HAP-1 (cell line): ENCODE measurements around the gene ASB15.
"Not testable (repeated sequence)": the region's sequence is repeated elsewhere in the genome, so short reads cannot be mapped to it uniquely, and the experiment has no call there.

Source experiments
- DNase-seq, 2 experiments: peaks; one replicate each; pipeline ENCODE4 v3.0.0-alpha.2; 2016 to 2020; ENCODE audit warnings: low spot score in 2 of 2
- H3K27me3 ChIP-seq: fragments of 250-450 bp; sonication (Bioruptor Pico); 2 replicates; pipeline ENCODE4 v1.5.1; 2020; ENCODE audit warnings: low read depth, mild to moderate bottlenecking, moderate library complexity
- H3K36me3 ChIP-seq: fragments of 250-450 bp; sonication (Bioruptor Pico); replicated peaks from 2 replicates; pipeline ENCODE4 v1.5.1; 2020; ENCODE audit warnings: mild to moderate bottlenecking
- H3K4me1 ChIP-seq: fragments of 250-450 bp; sonication (Bioruptor Pico); 2 replicates; pipeline ENCODE4 v1.5.1; 2020; ENCODE audit warnings: mild to moderate bottlenecking
- H3K4me3 ChIP-seq: fragments of 250-450 bp; sonication (Bioruptor Pico); 2 replicates; pipeline ENCODE4 v1.5.1; 2020; ENCODE audit warnings: mild to moderate bottlenecking, moderate library complexity
- H3K9me3 ChIP-seq: fragments of 250-450 bp; sonication (Bioruptor Pico); 2 replicates; pipeline ENCODE4 v1.5.1; 2020; ENCODE audit warnings: mild to moderate bottlenecking, moderate library complexity
- in situ Hi-C: fragments of 300-500 bp; cut with MboI; formaldehyde crosslinking; loops from 3 replicates; pipeline ENCODE4 v1.14.3; 2020; ENCODE audit warnings: low sequenced_read_pairs, inconsistent platforms, mixed read lengths

ASB15 gene

DNA sequence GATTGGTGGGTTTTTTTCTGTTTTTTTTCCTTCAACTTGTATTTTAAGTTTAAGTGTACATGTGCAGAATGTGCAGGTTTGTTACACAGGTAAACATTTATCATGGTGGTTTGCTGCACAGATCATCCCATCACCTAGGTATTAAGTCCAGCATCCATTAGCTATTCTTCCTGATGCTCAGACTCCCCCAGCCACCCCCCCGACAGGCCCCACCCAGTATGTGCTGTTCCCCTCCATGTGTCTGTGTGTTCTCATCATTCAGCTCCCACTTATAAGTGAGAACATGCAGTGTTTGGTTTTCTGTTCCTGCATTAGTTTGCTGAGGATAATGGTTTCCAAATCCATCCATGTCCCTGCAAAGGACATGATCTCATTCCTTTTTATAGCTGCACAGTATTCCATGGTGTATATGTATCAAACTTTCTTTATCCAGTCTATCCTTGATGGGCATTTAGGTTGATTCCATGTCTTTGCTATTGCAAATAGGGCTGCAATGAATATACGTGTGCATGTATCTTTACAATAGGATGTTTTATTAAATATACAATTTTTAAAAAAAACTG lies 32.5 kb downstream of the ASB15 start:
- H3K9me3 ChIP-seq, H3K27me3 ChIP-seq, H3K4me1 ChIP-seq, DNase-seq, H3K36me3 ChIP-seq, H3K4me3 ChIP-seq, in situ Hi-C loops: not testable (repeated sequence)

DNA sequence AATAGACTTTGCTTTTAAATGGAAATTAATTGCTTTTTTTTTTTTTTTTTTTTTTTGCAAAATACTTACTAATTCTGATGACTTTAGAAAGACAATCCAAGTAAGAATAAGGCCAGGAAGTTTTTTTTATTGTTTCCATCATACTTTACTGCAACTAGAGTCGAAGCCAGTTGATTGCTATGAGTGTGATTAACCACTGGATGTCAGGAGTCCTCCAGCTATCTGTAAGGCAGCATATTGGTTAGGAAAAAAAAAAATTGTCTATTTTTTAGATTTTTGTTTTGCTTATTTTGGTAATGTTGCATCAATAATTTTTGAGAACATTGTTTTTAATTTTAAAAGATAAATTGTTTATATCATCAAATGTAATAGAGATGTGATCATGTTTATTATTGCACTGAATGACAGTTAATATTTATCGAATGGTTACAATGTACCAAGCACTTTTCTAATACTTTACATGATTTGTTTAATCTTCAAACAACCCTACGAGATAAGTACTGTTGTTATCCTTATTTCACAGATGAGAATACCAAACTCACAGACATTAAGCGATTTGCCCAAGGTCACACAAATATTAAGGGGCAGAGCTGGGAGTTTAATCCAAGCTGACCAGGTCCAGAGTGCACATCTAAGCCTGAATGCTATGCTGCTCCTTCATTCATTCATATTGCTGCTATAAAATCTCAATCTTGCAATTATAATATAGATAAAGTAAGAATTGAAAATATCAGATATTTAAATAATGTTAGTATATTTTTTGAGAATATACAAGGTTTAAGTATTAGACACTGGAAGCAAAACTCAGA lies 34.1 kb downstream of the ASB15 start:
- Histone ChIP-seq H3K27me3 (no peaks in the 10 kb centered on the region), H3K4me1 (no peaks in the 10 kb centered on the region), H3K9me3 (no peaks in the 10 kb centered on the region), H3K4me3 (no peak overlapping the region), H3K36me3 (no peaks in the 10 kb centered on the region; the same call in 1 of the 2 replicates)
- in situ Hi-C loops, result no loop called here
- DNase-seq, result peak in 1 of 2 experiments; percentile 36

DNA sequence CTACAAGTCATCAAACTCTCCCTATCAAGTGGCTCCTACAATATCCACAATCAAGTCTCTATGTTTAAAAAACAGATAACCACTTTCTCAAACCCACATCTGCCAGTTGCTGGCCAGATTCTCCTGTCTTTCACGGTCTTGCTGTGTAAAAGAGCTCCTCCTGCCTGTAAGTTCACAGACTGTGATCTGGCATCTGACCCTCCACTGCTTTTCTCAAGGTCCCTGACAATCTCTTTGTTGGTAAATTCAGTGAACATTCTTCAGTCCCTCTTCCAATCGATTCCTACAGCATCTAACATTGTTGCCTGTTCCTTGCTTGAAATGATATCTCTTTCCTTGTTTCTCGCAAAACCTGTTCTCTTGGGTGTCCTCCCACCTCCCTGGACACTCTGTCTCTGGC lies 35.6 kb downstream of the ASB15 start:
- no peaks in the 10 kb centered on the region; the same call in 1 of the 2 replicates for H3K36me3 ChIP-seq
- H3K9me3 ChIP-seq, result no peaks in the 10 kb centered on the region
- no peak overlapping the region for H3K4me3 ChIP-seq
- no peaks in the 10 kb centered on the region for H3K4me1 ChIP-seq
- in situ Hi-C loops, result no loop called here
- DNase-seq, result no peak
- H3K27me3 ChIP-seq, result no peaks in the 10 kb centered on the region

DNA sequence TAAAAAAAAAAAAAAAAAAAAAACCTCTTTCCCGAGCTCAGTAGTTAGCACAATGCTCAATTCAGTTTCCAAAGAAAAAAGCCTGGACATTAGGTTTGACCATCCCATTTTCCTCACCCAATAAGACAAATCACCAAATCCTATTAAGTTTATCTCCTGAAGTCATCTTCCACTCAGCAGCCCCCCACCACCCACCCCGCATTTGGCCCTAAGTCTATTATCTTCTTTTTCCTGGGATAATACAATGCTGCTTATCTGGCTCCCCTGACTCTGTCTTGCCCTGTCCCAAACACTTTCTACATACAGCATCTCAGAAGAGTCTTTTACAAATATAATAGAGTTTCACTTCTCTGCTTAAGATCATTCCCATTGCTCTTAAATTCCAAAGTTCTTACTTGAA lies 36.3 kb downstream of the ASB15 start:
- no peaks in the 10 kb centered on the region for H3K27me3 ChIP-seq
- no peaks in the 10 kb centered on the region for H3K9me3 ChIP-seq
- H3K36me3 ChIP-seq, result no peaks in the 10 kb centered on the region; the same call in 1 of the 2 replicates
- no peak for DNase-seq
- no peaks in the 10 kb centered on the region; the same call in 1 of the 2 replicates for H3K4me1 ChIP-seq
- in situ Hi-C loops, result no loop called here
- H3K4me3 ChIP-seq, result no peak overlapping the region

DNA sequence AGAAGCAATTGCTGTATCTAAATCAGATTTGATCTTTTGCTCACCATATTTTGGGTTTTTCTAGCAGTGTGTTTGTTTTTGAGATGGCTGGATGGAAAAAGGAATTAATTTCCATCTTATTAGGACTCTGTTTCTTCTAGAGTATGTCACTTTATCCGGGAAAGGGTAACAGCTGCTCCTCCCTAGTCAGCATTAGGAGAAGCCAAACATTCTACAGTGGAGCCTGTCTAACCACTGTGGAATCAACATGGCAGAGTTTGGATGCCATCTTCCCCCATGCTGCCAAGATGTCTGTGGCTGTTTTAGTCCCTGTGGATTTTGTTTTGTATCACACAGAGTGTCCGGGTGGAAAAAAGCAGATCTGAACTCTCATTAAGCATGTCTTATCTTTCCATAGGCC lies 38.0 kb downstream of the ASB15 start:
- in situ Hi-C loops, result no loop called here
- Histone ChIP-seq H3K27me3 (no peaks in the 10 kb centered on the region), H3K4me1 (peaks cover 9% of the 10 kb centered on the region), H3K4me3 (no peak overlapping the region), H3K9me3 (no peaks in the 10 kb centered on the region), H3K36me3 (no peaks in the 10 kb centered on the region; the same call in 1 of the 2 replicates)
- DNase-seq, result no peak

DNA sequence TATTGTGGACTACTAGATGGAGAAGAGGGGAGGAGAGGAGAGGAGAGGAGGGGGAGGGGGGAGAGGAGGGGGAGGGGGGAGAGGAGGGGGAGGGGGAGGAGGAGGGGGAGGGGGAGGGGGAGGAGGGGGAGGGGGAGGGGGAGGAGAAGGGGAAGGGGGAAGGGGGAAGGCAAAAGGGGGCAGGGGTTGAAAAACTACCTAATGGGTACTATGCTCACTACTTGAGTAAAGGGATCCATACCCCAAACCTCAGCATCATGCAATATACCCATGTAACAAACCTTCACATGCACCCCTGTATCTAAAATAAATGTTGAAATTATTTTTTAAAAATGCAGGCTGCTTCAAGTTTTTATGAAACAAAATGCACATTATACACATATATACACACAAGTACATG lies 39.0 kb downstream of the ASB15 start:
- H3K9me3 ChIP-seq, result no peaks in the 10 kb centered on the region
- in situ Hi-C loops, result no loop called here
- H3K36me3 ChIP-seq, result no peaks in the 10 kb centered on the region; the same call in 1 of the 2 replicates
- no peak for DNase-seq
- no peak overlapping the region for H3K4me3 ChIP-seq
- H3K4me1 ChIP-seq, result peaks cover 9% of the 10 kb centered on the region
- no peaks in the 10 kb centered on the region for H3K27me3 ChIP-seq

DNA sequence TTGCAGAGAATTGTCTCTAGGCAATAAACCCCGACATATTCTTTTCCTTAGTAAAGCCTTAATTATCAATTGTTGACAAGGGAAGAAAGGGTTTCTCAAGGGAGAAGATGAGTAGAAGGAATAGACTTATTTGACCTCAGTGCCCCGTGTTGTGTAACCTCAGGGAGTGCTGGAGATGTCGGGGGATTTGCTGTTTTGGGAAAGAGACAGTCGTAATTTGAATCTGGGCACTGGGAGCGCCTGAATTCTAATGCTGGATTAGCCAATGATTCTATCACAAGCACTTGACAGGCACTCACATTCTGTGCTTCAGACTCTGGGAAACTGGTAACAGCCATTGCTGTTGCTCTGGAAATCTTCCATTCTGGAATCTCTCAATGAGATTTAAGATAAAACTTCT lies 40.3 kb downstream of the ASB15 start:
- H3K4me1 ChIP-seq, result peaks cover 9% of the 10 kb centered on the region
- no peak for DNase-seq
- in situ Hi-C loops, result no loop called here
- H3K27me3 ChIP-seq, result no peaks in the 10 kb centered on the region
- no peaks in the 10 kb centered on the region for H3K9me3 ChIP-seq
- no peaks in the 10 kb centered on the region; the same call in 1 of the 2 replicates for H3K36me3 ChIP-seq
- H3K4me3 ChIP-seq, result no peak overlapping the region

DNA sequence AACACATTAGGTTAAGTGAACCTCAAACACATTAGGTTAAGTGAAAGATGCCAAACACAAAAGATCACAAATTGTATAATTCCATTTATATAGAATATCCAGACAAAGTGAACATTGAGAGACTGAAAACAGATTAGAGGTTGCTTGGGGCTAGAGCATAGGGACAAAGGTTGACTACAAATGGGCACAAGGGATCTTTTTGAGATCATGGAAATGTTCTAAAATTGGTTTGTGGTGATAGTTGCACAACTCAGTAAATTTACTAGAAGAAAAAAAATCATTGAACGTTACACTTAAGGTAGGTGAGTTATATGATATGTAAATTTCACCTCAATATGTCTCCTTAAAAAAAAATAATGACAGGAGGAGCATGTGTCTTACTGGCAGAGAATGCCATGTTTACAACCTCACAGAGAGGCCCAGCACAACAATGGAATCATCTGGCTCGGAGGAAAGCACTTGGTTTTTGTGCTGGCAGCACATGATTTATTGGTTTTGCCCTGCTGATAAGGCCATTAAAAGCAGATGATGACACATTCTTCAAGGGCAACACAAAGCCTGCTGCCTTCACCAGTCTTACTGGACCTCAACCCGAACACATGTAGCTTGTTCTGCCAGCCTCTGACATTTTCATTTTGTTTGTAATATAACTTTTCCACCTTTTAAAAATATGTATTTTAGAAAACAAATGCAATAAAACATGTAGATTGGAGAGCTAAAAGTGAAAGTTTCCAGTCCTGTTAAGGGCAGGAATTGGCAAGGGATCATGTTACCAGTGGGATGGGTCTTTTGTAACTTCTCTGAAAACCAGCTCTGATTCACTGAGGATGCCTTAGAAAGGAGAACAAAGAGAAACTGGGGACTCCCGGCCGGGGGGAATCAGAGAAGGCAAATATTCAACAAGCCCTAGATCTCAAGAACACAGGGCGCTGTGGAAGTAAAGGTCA lies 42.1 kb downstream of the ASB15 start:
- no peak overlapping the region for H3K4me3 ChIP-seq
- no peaks in the 10 kb centered on the region for H3K27me3 ChIP-seq
- H3K9me3 ChIP-seq, result no peaks in the 10 kb centered on the region
- peak; percentile 60 to 74 for DNase-seq
- in situ Hi-C loops, result no loop called here
- no peaks in the 10 kb centered on the region; the same call in 1 of the 2 replicates for H3K36me3 ChIP-seq
- peaks cover 9% of the 10 kb centered on the region for H3K4me1 ChIP-seq

DNA sequence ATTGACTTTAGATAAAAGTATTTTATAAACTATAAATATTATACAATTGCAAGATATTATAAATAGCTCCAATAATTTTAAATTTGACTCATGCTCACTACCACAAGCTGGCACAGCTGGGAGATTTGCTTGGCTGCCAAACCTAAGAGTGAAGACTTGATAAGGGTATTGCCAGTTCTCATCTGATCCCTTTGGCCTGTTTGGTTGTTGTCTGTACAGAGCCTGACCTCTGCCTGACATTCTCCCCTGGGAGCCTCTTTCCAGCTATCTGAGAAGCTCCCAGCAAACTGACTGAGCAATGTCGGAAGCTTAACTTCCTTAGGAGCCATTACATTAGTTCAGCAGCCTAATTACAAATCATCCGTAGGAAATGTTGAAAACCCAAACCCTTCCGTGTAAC lies 43.9 kb downstream of the ASB15 start:
- no peak for DNase-seq
- Histone ChIP-seq H3K36me3 (no peaks in the 10 kb centered on the region), H3K4me3 (no peak overlapping the region), H3K4me1 (peaks cover 9% of the 10 kb centered on the region), H3K27me3 (no peaks in the 10 kb centered on the region), H3K9me3 (no peaks in the 10 kb centered on the region)
- in situ Hi-C loops, result no loop called here

DNA sequence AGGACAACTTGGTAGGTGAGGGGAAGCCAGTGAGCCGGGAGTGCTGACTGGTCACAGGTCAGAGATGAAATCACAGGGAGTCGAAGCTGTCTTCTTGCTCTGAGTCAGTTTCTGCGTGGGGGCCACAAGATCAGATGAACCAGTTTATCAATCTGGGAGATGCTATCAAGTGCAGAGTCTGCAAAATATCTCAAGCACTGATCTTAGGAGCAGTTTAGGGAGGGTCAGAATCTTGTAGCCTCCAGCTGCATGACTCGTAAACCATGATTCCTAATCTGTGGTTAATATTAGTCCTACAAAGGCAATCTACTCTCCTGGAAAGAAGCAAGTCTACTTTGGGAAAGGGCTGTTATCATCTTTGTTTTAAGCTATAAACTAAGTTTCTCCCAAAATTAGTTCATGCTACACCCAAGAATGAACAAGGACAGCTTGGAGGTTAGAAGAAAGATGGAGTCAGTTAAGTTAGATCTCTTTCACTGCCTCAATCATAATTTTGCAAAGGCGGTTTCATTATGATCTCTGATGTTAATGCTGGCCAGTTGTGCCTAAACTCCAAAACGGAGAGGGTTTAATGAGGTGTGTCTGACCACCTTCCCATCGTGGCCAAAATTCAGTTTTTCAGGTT lies 45.6 kb downstream of the ASB15 start:
- Histone ChIP-seq H3K4me1 (peaks cover 9% of the 10 kb centered on the region), H3K4me3 (no peak overlapping the region), H3K27me3 (no peaks in the 10 kb centered on the region), H3K36me3 (no peaks in the 10 kb centered on the region), H3K9me3 (no peaks in the 10 kb centered on the region)
- in situ Hi-C loops, result no loop called here
- no peak for DNase-seq

DNA sequence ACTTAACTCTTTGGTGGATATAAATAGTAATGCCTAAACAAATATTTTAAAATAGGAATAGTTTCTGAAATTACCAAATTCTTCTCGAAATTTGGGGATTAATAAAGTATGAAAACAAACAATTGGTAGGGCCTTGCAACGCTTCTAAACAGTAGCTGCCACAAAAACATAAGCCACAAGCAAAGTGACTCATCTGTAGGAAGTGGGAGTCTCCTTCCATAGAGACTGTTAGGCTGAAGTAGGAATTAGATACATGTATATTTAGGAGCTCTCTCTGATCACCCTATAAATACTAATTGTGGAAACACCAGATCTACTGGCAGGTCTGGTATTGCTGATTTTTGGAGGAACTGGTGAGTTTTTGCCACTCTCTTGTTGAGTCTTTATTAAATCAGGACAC lies 48.3 kb downstream of the ASB15 start:
- Histone ChIP-seq H3K27me3 (no peaks in the 10 kb centered on the region), H3K36me3 (no peaks in the 10 kb centered on the region), H3K4me1 (no peaks in the 10 kb centered on the region), H3K9me3 (no peaks in the 10 kb centered on the region), H3K4me3 (no peak overlapping the region)
- in situ Hi-C loops, result no loop called here
- DNase-seq, result no peak

DNA sequence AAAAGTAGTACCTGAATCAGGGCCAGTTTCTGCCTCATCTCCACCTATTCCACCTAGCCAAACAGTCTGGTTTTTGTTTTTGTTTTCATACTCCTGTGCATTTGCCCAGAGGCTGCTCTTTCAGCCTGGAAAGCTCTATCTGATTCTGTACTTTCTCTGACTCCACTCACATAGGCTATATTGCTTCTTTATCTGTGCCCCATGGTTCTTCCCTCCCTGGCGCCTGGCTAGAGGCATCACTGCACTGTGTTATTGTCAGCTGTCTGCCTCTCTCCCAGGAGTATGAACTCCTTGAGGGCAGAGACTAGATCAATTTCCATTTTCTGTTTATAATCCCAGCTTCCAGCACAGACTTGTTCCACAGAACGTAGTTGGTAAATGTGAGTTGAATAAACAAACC lies 49.0 kb downstream of the ASB15 start:
- Histone ChIP-seq H3K27me3 (no peaks in the 10 kb centered on the region), H3K9me3 (no peaks in the 10 kb centered on the region), H3K4me3 (no peak overlapping the region), H3K36me3 (no peaks in the 10 kb centered on the region), H3K4me1 (no peaks in the 10 kb centered on the region)
- in situ Hi-C loops, result no loop called here
- DNase-seq, result no peak

DNA sequence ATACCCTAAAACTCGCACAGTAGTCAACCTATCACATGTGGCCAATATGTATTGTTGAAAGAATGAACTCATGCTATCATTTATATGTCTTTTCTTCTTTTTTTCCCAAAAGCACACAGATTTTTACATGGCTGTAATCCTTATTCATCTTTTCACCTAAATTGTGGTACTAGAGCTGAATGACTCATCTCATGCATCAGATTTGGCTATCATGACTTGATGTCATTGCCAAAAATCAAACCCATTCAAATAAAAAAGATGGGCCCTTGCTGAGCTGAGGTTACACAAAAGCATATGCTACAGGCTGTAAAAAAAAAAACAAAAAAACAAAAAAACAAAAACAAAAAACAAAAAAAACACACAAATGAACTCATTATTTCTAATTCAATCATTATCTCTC lies 50.8 kb downstream of the ASB15 start:
- no peaks in the 10 kb centered on the region for H3K36me3 ChIP-seq
- no peak overlapping the region for H3K4me3 ChIP-seq
- in situ Hi-C loops, result no loop called here

More for the DNA sequence above, 50.8 kb downstream of the ASB15 start:
- no peaks in the 10 kb centered on the region for H3K4me1 ChIP-seq
- no peak for DNase-seq
- no peaks in the 10 kb centered on the region for H3K27me3 ChIP-seq
- no peaks in the 10 kb centered on the region for H3K9me3 ChIP-seq
